K562 (cell line): ENCODE data around the gene HOTAIR. TPM values are rescaled to one million over a fixed set of nuclear protein-coding genes. Genes with fewer than 3 reads are reported as not detected.

Experiments
- ATAC-seq: fragments of 200-7000 bp; cut with Tn5 transposase; 3 replicates; pipeline ENCODE4 v1.9.1; 2020; ENCODE audit warnings: moderate library complexity
- BruUV-seq: library from RNA; stranded (reverse); fragments of 400-500 nt; replicated peaks from 2 replicates; lab custom pipeline; 2021; lab: Mats Ljungman, UMichigan
- CTCF ChIA-PET: fragments of 300-600 bp; formaldehyde crosslinking; extraction: SDS; loops from one replicate; lab custom pipeline; 2021; ENCODE audit warnings: low intra/inter-chr PET ratio; lab: Yijun Ruan, JAX
- POLR2A ChIA-PET: fragments of 300-600, 350-650 bp; sonication (Branson Sonifier 250); formaldehyde crosslinking; extraction: SDS; loops from one replicate; lab custom pipeline; 2021; ENCODE audit warnings: antibody characterized with exemption, inconsistent platforms; lab: Yijun Ruan, JAX
- DNase-seq, 4 experiments: peaks; one replicate each; pipeline versions ENCODE4 v3.0.0 to v3.0.0-alpha.2; 2011 to 2018; ENCODE audit warnings: low spot score in 3 of 4, mixed read lengths in 3 of 4; ENCODE audit errors: extremely low read depth in 1 of 4
- FAIRE-seq: peaks from 2 replicates; lab custom pipeline; 2011; peaks lifted over from hg19 to GRCh38; lab: Jason Lieb, UNC
- H2AFZ ChIP-seq: 2 replicates; pipeline ENCODE4 v1.6.0; 2011; ENCODE audit warnings: low read depth, low read length, control low read depth, inconsistent platforms
- H3K27ac ChIP-seq: fragments of 200-600 bp; 3 replicates; pipeline ENCODE4 v1.8.0; 2011; ENCODE audit warnings: low read depth, mild to moderate bottlenecking, control low read depth, inconsistent platforms, low read length, moderate library complexity, mixed read lengths; ENCODE audit errors: extremely low read depth
- H3K27me3 ChIP-seq, 2 experiments: fragments of 300-600 bp in 1 of 2; 2 replicates in 1 of 2; 3 replicates in 1 of 2; pipeline versions ENCODE4 v1.6.0 to v1.8.0; 2011; ENCODE audit warnings: inconsistent platforms in 2 of 2, low read length in 2 of 2, mild to moderate bottlenecking in 1 of 2, mixed read lengths in 1 of 2, moderate library complexity in 1 of 2; ENCODE audit not compliant: control insufficient read depth in 2 of 2, insufficient read depth in 2 of 2
- H3K36me3 ChIP-seq: fragments of 300-600 bp; 3 replicates; pipeline ENCODE4 v1.8.0; 2011; ENCODE audit warnings: mild to moderate bottlenecking, low read length, inconsistent platforms; ENCODE audit not compliant: control insufficient read depth, insufficient read depth
- H3K4me1 ChIP-seq, 2 experiments: fragments of 200-600 bp in 1 of 2; replicated peaks in 1 of 2; 2 replicates in 1 of 2; 3 replicates in 1 of 2; pipeline versions ENCODE4 v1.5.1 to v1.8.0; 2011; ENCODE audit warnings: inconsistent platforms in 2 of 2, low read length in 2 of 2, mild to moderate bottlenecking in 1 of 2, mixed read lengths in 1 of 2, moderate library complexity in 1 of 2; ENCODE audit not compliant: control insufficient read depth in 2 of 2, insufficient read depth in 2 of 2
- H3K4me2 ChIP-seq: 2 replicates; pipeline ENCODE4 v1.6.1; 2011; ENCODE audit warnings: low read length, control low read depth, inconsistent platforms, mixed read lengths; ENCODE audit not compliant: insufficient read depth
- H3K4me3 ChIP-seq: fragments of 200-600 bp; sonication (generic), shearing (Covaris generic); 2 replicates; pipeline ENCODE4 v1.5.1; 2016; ENCODE audit warnings: control low read depth, inconsistent platforms
- H3K79me2 ChIP-seq: fragments of 200-600 bp; 3 replicates; pipeline ENCODE4 v1.8.0; 2011; ENCODE audit warnings: low read length, inconsistent platforms; ENCODE audit not compliant: control insufficient read depth, insufficient read depth
- H3K9ac ChIP-seq, 2 experiments: 2 replicates each; pipeline versions ENCODE4 v1.6.0 to v1.6.1; 2011; ENCODE audit warnings: low read depth in 2 of 2, low read length in 2 of 2, control low read depth in 1 of 2, inconsistent platforms in 1 of 2, mild to moderate bottlenecking in 1 of 2, mixed read lengths in 1 of 2; ENCODE audit not compliant: insufficient read depth in 1 of 2
- H3K9me1 ChIP-seq: one replicate; pipeline ENCODE4 v1.6.0; 2011; ENCODE audit warnings: inconsistent platforms, mild to moderate bottlenecking, low read length, moderate library complexity; ENCODE audit not compliant: control insufficient read depth, insufficient read depth
- H3K9me3 ChIP-seq: replicated peaks from 2 replicates; pipeline ENCODE4 v1.5.1; 2011; ENCODE audit warnings: low read depth, low read length, inconsistent platforms; ENCODE audit not compliant: control insufficient read depth, insufficient read depth
- H4K20me1 ChIP-seq: replicated peaks from 2 replicates; pipeline ENCODE4 v1.6.1; 2011; ENCODE audit warnings: low read length, inconsistent platforms, mixed read lengths; ENCODE audit not compliant: control insufficient read depth, insufficient read depth
- CEBPG ChIP-seq, 3 experiments: fragments of 200-800 bp in 1 of 3; sonication (Bioruptor generic) in 1 of 3; sonication (generic) in 1 of 3; formaldehyde crosslinking in 1 of 3; IDR thresholded peaks in 2 of 3; conservative IDR thresholded peaks in 1 of 3; 2 replicates each; pipeline versions ENCODE4 v1.6.1 to v1.8.0; 2016 to 2022; ENCODE audit warnings: missing compliant biosample characterization in 2 of 3, missing genetic modification characterization in 2 of 3, mild to moderate bottlenecking in 1 of 3, missing genetic modification reagents in 1 of 3
- HDAC3 ChIP-seq: fragments of 450-650 bp; IDR thresholded peaks from 2 replicates; pipeline ENCODE4 v1.6.1; 2018; ENCODE audit warnings: borderline replicate concordance, mild to moderate bottlenecking, moderate library complexity; ENCODE audit not compliant: partially characterized antibody
- ZFX ChIP-seq: sonication (generic); formaldehyde crosslinking; IDR thresholded peaks from 2 replicates; pipeline ENCODE4 v1.8.0; 2022; ENCODE audit warnings: mild to moderate bottlenecking, missing genetic modification reagents, moderate library complexity
- WGBS: fragments of 100-300 bp; shearing (Covaris generic); methylation state at CpG from one replicate; pipeline ENCODE4 v1.1.6; 2016; ENCODE audit warnings: low coverage, mixed read lengths; ENCODE audit not compliant: insufficient coverage; ENCODE audit errors: missing lambda C conversion rate; 5-methylcytosine and 5-hydroxymethylcytosine counted together
- in situ Hi-C: fragments of 300-500 bp; cut with MboI; formaldehyde crosslinking; loops from 4 replicates; pipeline ENCODE4 v1.15.0; 2018; ENCODE audit warnings: inconsistent platforms, mixed read lengths
- intact Hi-C: fragments of 100-400 bp; cut with micrococcal nuclease; formaldehyde crosslinking; loops from 2 replicates; pipeline ENCODE4 v1.14.2; 2022
- polyA plus RNA-seq, 8 experiments: library from polyadenylated mRNA; depleted of rRNA in 4 of 8; stranded (reverse) in 5 of 8; unstranded in 3 of 8; fragments of >200 nt; fragmentation: Nextera tagmentation in 2 of 8; fragmentation: Illumina TruSeq in 1 of 8; extraction: Ambion mirVana in 2 of 8; extraction: Trizol in 1 of 8; gene quantifications; 2 replicates each; pipeline versions ENCODE4 v1.2.1 to v1.2.3, GENCODE V29; 2011 to 2014; ENCODE audit warnings: inconsistent platforms in 1 of 8, missing spikeins in 1 of 8
- total RNA-seq, 7 experiments: library from RNA; depleted of rRNA in 6 of 7; stranded (reverse); fragments of >200 nt in 6 of 7; fragmentation: Illumina TruSeq in 2 of 7; extraction: Trizol in 2 of 7; gene quantifications; 2 replicates each; pipeline versions ENCODE4 v1.2.1 to v1.2.3, GENCODE V29; 2011 to 2021; ENCODE audit warnings: low replicate concordance in 1 of 7

HOTAIR gene
- total and polyA plus RNA-seq, 9 of the 15 experiments (the other 6 are each of a cell fraction or from before 2014, with no cell fraction given): 0.04 TPM; not detected in 8

DNA sequence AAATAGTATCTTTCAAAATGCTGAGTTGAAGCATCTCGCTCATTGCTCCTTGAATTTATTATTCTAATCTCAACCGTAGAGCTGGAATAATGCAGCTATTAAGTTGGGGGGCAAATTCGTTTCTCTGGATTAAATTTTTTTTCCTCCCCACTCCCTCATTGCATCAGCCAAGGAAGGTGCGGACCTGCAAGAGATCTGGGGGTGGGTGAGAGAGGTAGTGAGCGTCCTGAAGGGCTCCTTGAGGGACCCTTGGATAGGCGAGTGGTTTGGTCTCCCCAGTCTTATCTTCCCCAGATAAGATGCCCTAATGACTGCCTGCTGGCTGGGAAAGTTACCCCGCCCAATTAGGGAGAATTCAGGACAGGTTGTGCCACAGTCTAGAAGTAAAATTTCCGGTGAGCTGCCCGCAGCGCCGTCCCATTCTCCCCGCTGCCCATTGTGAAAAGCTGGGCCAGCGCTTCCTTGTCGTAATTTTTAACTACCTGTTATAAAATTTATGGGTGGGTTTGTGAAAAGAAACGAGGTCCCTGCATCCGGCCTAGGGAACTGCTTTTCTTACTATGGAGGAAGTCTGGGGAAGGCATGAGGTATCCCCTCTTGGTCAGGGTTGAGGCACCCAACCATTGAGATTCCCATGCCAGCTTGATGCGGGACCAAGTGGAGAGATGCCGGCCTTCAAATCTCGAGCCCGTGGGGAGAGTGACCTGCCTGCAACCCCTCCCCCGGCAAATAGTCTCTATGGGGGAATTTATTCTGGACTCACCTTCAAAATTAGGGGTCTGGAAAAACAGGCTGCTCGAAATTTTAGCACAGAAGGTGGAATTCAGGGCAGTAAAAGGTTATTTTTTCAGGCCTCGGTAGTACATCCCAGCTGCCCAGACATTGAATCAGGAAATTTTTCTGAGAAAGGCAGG lies 40.5 kb upstream of the HOTAIR start:
- no peak overlapping the region for H2AFZ ChIP-seq
- CTCF ChIA-PET: no interaction called here
- intact Hi-C loops (loop anchor here (10.0 kb wide), 1 partner anchor 280 kb away; no protein-coding TSS in a partner anchor), in situ Hi-C loops (no loop called here)
- no peaks in the 10 kb centered on the region for H3K9me3 ChIP-seq
- no peaks in the 10 kb centered on the region for H3K27me3 ChIP-seq
- no peaks in the 10 kb centered on the region for H3K36me3 ChIP-seq
- POLR2A ChIA-PET: interaction anchor here (0.6 to 1.2 kb wide), 3 partner anchors 18 to 675 kb away, joined by 3 to 4 read pairs (median 3); no protein-coding TSS in a partner anchor
- H3K4me2 ChIP-seq: no peak overlapping the region
- no peak overlapping the region for H3K27ac ChIP-seq
- TF ChIP-seq HDAC3 (no peak), CEBPG (CRISPR knock-in tag; IDR thresholded peaks at IDR 0.05) (peak; percentile 24; the same call in 1 of the 2 replicates), CEBPG (tag; conservative IDR thresholded peaks at IDR 0.05 in 1 of 2, IDR thresholded peaks at IDR 0.05 in 1 of 2) (no peak), ZFX (CRISPR knock-in tag) (peak; percentile 14; the same call in 1 of the 2 replicates)
- TF ChIP-seq, all 486 proteins: peak for 2
- no peak for DNase-seq
- WGBS: 72% methylated on average over 23 of the region's 23 CpGs
- Histone ChIP-seq H4K20me1 (no peaks in the 10 kb centered on the region), H3K4me3 (no peak overlapping the region), H3K4me1 (peaks cover 19 to 33% of the 10 kb centered on the region in 2 experiments), H3K79me2 (peaks cover 3% of the 10 kb centered on the region; the same call in 2 of the 3 replicates), H3K9ac (no peak overlapping the region), H3K9me1 (no peaks in the 10 kb centered on the region)
- BruUV-seq: no TSS peak
- ATAC-seq: no peak
- no peak for FAIRE-seq
